ENCODE measurements around the gene RRBP1.
"Not testable (repeated sequence)": the region's sequence is repeated elsewhere in the genome, so short reads cannot be mapped to it uniquely, and the experiment has no call there.

The RRBP1 gene

DNA sequence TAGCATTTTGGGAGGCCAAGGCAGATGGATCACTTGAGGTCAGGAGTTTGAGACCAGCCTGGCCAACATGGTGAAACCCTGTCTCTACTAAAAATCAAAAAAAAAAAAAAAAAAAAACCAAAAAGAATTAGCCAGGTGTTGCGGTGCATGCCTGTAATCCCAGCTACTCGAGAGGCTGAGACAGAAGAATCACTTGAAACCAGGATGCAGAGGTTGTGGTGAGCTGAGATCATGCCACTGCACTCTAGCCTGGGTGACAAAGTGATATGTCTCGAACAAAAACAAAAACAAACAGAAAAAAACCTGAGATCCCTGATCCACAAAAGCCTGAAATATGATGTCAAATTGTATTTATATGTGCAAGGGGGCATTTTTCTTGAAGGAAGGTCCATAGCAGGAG lies 25.9 kb upstream of the RRBP1 start:
- DNase-seq (ENCODE audit: low read depth, low spot score); H3K27me3 ChIP-seq (ENCODE audit: control insufficient read depth, insufficient read depth, low read length); H3K27ac ChIP-seq (ENCODE audit: low read length); H3K9me3 ChIP-seq (ENCODE audit: control insufficient read depth, insufficient read depth, low read length); H3K4me3 ChIP-seq (ENCODE audit: low read length); H3K36me3 ChIP-seq (ENCODE audit: control insufficient read depth, insufficient read depth, low read length); H3K4me1 ChIP-seq (ENCODE audit: control insufficient read depth, insufficient read depth, low read length): not testable (repeated sequence)
- no CpG with 5 or more reads among the region's 3 CpGs for WGBS (ENCODE audit: insufficient coverage, insufficient read length)

DNA sequence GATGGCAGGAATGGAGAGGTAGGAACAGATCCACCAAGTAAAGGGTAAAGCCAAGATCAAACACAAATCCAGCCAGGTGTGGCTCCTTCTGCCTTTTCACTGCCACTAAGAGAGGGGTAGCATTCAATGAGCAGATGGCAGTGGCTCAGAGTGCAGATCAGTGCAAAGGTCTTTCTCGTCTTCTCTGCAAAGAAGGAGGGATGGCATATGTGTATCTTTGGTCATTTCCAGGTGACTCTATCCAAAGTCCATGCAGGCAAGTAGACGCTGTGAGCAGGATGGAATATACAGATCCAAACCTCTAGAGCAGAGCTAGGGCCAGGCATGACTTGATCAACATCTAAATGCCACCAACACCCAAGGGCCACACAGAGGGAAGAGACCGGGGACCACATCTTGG lies 24.6 kb upstream of the RRBP1 start:
- Histone ChIP-seq H3K4me3 (ENCODE audit: low read length) (no peak overlapping the region), H3K4me1 (ENCODE audit: control insufficient read depth, insufficient read depth, low read length) (peaks cover 3% of the 10 kb centered on the region; the same call in 1 of the 2 replicates), H3K9me3 (ENCODE audit: control insufficient read depth, insufficient read depth, low read length) (no peaks in the 10 kb centered on the region), H3K27me3 (ENCODE audit: control insufficient read depth, insufficient read depth, low read length) (no peaks in the 10 kb centered on the region), H3K27ac (ENCODE audit: low read length) (no peak overlapping the region), H3K36me3 (ENCODE audit: control insufficient read depth, insufficient read depth, low read length) (no peaks in the 10 kb centered on the region)
- WGBS (ENCODE audit: insufficient coverage, insufficient read length), result no CpG with 5 or more reads among the region's 3 CpGs
- no peak for DNase-seq (ENCODE audit: low read depth, low spot score)

DNA sequence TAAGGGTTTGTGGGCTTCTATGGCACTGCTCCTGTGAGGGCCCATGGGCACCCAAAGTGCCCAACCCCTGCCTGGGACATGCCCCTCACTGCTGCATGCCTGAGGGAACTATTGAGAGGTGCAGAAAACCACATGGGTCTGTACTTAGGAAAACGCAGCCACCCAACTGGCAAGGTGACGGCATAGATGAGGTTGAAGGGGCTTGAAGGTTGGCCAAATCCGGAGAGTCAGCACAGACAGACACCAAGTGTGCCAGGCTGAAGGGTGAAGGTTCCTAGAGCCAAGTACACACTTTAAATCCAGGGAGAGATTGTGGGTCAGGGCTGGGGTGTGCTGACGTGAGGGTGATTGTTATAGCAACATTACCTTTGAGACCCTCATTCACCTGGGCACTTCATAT lies 23.9 kb upstream of the RRBP1 start:
- no peak for DNase-seq (ENCODE audit: low read depth, low spot score)
- no peak overlapping the region for H3K27ac ChIP-seq (ENCODE audit: low read length)
- H3K4me1 ChIP-seq (ENCODE audit: control insufficient read depth, insufficient read depth, low read length), result 0 out of 2 replicates have a peak, but pooled peaks cover 2% of the 10 kb centered on the region
- no peaks in the 10 kb centered on the region for H3K27me3 ChIP-seq (ENCODE audit: control insufficient read depth, insufficient read depth, low read length)
- H3K4me3 ChIP-seq (ENCODE audit: low read length), result no peak overlapping the region
- no peaks in the 10 kb centered on the region for H3K9me3 ChIP-seq (ENCODE audit: control insufficient read depth, insufficient read depth, low read length)
- no peaks in the 10 kb centered on the region for H3K36me3 ChIP-seq (ENCODE audit: control insufficient read depth, insufficient read depth, low read length)
- no CpG with 5 or more reads among the region's 4 CpGs for WGBS (ENCODE audit: insufficient coverage, insufficient read length)

DNA sequence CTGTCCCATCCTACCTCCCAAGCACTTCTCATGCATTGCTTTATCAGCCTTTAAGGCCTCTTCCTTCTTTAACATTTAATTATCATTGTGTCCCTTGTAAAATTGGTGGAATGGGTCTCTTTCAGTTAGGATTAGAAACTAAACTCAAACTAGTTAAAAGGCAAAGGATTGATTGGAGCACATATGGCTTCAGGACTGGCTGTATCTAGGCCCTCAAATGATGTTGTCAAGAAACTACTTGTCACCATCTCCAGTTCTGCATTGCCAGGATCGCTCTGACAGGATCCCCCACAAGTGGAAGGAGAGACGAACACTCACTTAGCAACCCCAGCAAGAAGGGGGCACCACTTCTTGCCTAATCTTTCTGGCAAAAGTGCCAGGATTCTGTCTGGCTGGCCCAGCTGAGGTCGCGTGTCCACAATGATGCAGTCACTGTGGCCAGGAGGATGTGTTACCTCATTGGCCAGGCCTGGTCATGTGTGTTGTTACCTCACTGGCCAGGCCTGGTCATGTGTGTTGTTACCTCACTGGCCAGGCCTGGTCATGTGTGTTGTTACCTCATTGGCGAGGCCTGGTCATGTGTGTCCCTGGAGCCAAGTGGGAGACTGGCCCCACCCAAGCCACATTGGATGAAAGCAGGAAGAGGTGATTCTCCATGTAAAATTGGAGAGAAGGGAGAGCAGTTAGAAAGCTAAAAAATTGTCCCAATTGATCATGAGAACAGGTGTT lies 22.7 kb upstream of the RRBP1 start:
- Histone ChIP-seq H3K27ac (ENCODE audit: low read length) (no peak overlapping the region), H3K36me3 (ENCODE audit: control insufficient read depth, insufficient read depth, low read length) (no peaks in the 10 kb centered on the region), H3K27me3 (ENCODE audit: control insufficient read depth, insufficient read depth, low read length) (no peaks in the 10 kb centered on the region), H3K9me3 (ENCODE audit: control insufficient read depth, insufficient read depth, low read length) (no peaks in the 10 kb centered on the region), H3K4me1 (ENCODE audit: control insufficient read depth, insufficient read depth, low read length) (no peaks in the 10 kb centered on the region), H3K4me3 (ENCODE audit: low read length) (no peak overlapping the region)
- no peak for DNase-seq (ENCODE audit: low read depth, low spot score)
- WGBS (ENCODE audit: insufficient coverage, insufficient read length), result no CpG with 5 or more reads among the region's 5 CpGs

DNA sequence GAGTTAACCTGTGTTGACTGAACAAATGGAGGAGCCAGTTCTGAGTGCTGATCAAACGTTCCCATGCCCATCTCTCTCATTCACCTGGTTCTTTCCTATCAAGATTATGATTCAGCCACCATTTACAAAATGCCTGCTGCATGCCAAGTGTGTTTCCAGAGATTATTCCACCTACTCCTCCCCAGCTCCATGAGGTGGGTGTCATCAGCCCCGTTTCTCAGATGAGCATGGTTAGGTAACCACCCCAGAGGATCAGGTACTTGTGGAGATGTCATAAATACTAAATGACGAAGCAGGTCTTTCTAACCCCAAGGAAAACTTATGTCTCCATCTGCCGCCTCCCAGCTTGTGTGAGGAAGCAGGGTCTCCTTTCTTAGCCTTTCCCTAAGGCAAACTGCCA lies 19.8 kb upstream of the RRBP1 start:
- WGBS (ENCODE audit: insufficient coverage, insufficient read length), result no CpG with 5 or more reads among the region's 4 CpGs
- no peak for DNase-seq (ENCODE audit: low read depth, low spot score)
- Histone ChIP-seq H3K4me3 (ENCODE audit: low read length) (no peak overlapping the region), H3K36me3 (ENCODE audit: control insufficient read depth, insufficient read depth, low read length) (no peaks in the 10 kb centered on the region), H3K27me3 (ENCODE audit: control insufficient read depth, insufficient read depth, low read length) (no peaks in the 10 kb centered on the region), H3K9me3 (ENCODE audit: control insufficient read depth, insufficient read depth, low read length) (no peaks in the 10 kb centered on the region), H3K4me1 (ENCODE audit: control insufficient read depth, insufficient read depth, low read length) (no peaks in the 10 kb centered on the region), H3K27ac (ENCODE audit: low read length) (no peak overlapping the region)

DNA sequence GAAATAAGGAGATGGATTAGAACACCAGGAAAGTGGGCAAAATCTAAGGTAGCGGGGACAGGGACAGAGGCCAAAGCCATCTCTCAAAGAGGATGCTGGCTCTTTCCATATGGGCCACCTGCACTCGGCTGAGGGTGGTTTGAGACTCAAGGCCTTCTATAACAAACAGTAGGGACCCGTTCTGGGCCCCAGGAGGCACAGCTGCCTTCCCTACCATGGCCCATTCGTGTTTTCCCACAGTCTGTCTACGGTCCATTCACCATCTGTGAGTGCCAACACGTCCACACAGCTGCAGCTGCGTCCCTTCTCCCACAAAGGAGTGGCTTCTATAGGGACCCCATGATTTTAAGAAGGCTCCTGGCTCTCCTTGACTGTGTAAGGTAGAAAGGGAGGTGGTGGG lies 18.6 kb upstream of the RRBP1 start:
- H3K9me3 ChIP-seq (ENCODE audit: control insufficient read depth, insufficient read depth, low read length), result no peaks in the 10 kb centered on the region
- no peaks in the 10 kb centered on the region for H3K36me3 ChIP-seq (ENCODE audit: control insufficient read depth, insufficient read depth, low read length)
- no peak overlapping the region for H3K27ac ChIP-seq (ENCODE audit: low read length)
- H3K4me1 ChIP-seq (ENCODE audit: control insufficient read depth, insufficient read depth, low read length), result no peaks in the 10 kb centered on the region
- no peak for DNase-seq (ENCODE audit: low read depth, low spot score)
- no CpG with 5 or more reads among the region's 7 CpGs for WGBS (ENCODE audit: insufficient coverage, insufficient read length)
- no peak overlapping the region for H3K4me3 ChIP-seq (ENCODE audit: low read length)
- no peaks in the 10 kb centered on the region for H3K27me3 ChIP-seq (ENCODE audit: control insufficient read depth, insufficient read depth, low read length)

DNA sequence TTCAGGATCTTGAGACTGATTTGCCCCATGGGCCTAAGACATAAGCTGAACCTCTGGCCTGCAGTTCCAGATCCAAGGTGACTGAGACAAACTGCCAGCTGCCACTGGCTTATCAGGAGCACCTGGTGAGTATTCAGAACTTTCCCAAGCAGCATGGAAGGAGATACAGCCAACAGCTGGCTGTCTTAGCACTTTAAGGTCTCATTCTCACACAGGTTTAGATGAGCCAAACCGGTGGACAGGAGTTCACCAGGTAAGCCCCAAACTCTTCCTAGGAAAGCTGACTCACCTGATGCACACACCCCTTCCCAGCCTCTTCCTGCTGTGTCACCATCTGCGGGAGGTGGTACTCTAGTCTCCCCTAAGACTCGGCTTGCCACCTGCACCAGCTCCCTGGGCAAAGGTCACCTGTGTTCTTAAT lies 17.9 kb upstream of the RRBP1 start, which contains the start of gene BANF2:
TSS of gene BANF2 (plus strand) at position 36 of the 421 bp plus-strand sequence. CDS start 25,060 bp downstream, outside the sequence.
- no peak within 1 kb of the TSS for H3K27ac ChIP-seq (ENCODE audit: low read length)
- no peaks in the 10 kb centered on the region for H3K9me3 ChIP-seq (ENCODE audit: control insufficient read depth, insufficient read depth, low read length)
- WGBS (ENCODE audit: insufficient coverage, insufficient read length), result no CpG with 5 or more reads among the region's 3 CpGs
- no peak within 1 kb of the TSS for H3K4me3 ChIP-seq (ENCODE audit: low read length)
- H3K4me1 ChIP-seq (ENCODE audit: control insufficient read depth, insufficient read depth, low read length), result no peaks in the 10 kb centered on the region
- no peaks in the 10 kb centered on the region for H3K36me3 ChIP-seq (ENCODE audit: control insufficient read depth, insufficient read depth, low read length)
- no peak for DNase-seq (ENCODE audit: low read depth, low spot score)
- H3K27me3 ChIP-seq (ENCODE audit: control insufficient read depth, insufficient read depth, low read length), result no peaks in the 10 kb centered on the region

DNA sequence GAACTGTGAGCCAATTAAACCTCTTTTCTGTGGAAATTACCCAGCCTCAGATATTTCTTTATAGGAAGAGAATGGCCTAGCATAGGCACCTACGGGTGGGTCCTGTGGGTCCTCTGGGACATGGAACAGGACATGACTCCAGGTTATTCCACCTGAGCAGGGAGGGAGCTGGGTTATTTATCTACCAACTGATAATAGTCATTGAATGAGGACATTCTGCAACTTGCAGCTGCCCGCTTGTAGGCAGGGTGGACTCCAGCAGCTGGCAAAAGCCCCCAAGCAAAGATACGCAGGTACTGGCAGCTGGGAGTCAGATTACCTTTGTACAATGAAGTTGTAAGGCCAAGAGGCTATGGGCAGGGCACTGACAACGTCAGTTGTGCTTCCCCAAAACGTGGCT lies 16.3 kb upstream of the RRBP1 start:
- Histone ChIP-seq H3K36me3 (ENCODE audit: control insufficient read depth, insufficient read depth, low read length) (no peaks in the 10 kb centered on the region), H3K4me1 (ENCODE audit: control insufficient read depth, insufficient read depth, low read length) (no peaks in the 10 kb centered on the region), H3K27ac (ENCODE audit: low read length) (no peak overlapping the region), H3K27me3 (ENCODE audit: control insufficient read depth, insufficient read depth, low read length) (no peaks in the 10 kb centered on the region), H3K4me3 (ENCODE audit: low read length) (no peak overlapping the region), H3K9me3 (ENCODE audit: control insufficient read depth, insufficient read depth, low read length) (no peaks in the 10 kb centered on the region)
- WGBS (ENCODE audit: insufficient coverage, insufficient read length), result no CpG with 5 or more reads among the region's 5 CpGs
- no peak for DNase-seq (ENCODE audit: low read depth, low spot score)

DNA sequence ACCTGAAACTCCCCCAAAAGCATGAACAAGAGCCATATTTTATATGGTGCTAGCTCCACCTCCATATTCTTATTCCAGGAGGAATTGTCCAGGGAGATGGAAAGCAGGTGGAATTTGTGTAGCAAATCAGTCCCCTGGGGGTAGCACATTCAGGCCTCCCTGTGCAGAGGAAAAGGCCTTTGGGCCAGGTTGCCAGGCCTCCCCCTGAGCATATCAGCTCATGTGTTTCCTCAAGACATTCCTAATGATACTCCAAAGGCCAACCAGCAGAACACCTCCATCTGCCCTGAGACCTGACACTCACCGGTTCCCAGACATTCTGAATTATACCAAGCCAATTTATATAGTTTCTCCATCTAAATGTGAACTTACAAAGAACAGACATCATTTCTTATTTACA lies 15.1 kb upstream of the RRBP1 start:
- no CpG with 5 or more reads among the region's 1 CpG for WGBS (ENCODE audit: insufficient coverage, insufficient read length)
- H3K9me3 ChIP-seq (ENCODE audit: control insufficient read depth, insufficient read depth, low read length), result no peaks in the 10 kb centered on the region

DNA sequence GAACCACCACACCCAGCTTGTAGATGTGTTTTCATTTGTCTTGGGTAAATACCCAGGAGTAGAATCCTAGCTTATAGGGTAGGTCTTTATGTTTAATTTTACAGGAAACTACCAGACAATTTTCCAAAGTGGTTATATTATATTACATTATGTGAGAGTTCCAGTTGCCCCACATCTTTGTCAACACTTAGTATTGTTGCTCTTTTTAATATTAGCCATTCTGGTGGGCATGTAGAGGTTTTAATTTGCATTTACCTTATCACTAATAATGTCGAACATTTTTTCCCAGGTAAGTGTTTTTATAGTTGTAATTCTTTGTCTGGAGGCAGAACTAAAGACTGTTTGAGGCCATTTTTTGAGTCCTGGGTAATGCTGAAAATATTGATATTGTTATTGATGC lies 14.2 kb upstream of the RRBP1 start:
- DNase-seq (ENCODE audit: low read depth, low spot score), result no peak
- Histone ChIP-seq H3K4me1 (ENCODE audit: control insufficient read depth, insufficient read depth, low read length) (no peaks in the 10 kb centered on the region), H3K36me3 (ENCODE audit: control insufficient read depth, insufficient read depth, low read length) (no peaks in the 10 kb centered on the region), H3K27me3 (ENCODE audit: control insufficient read depth, insufficient read depth, low read length) (no peaks in the 10 kb centered on the region), H3K27ac (ENCODE audit: low read length) (no peak overlapping the region), H3K9me3 (ENCODE audit: control insufficient read depth, insufficient read depth, low read length) (no peaks in the 10 kb centered on the region), H3K4me3 (ENCODE audit: low read length) (no peak overlapping the region)
- WGBS (ENCODE audit: insufficient coverage, insufficient read length), result no CpG with 5 or more reads among the region's 1 CpG

More for the DNA sequence above, 15.1 kb upstream of the RRBP1 start:
- Histone ChIP-seq H3K36me3 (ENCODE audit: control insufficient read depth, insufficient read depth, low read length) (no peaks in the 10 kb centered on the region), H3K4me3 (ENCODE audit: low read length) (no peak overlapping the region), H3K27me3 (ENCODE audit: control insufficient read depth, insufficient read depth, low read length) (no peaks in the 10 kb centered on the region), H3K27ac (ENCODE audit: low read length) (no peak overlapping the region), H3K4me1 (ENCODE audit: control insufficient read depth, insufficient read depth, low read length) (no peaks in the 10 kb centered on the region)
- no peak for DNase-seq (ENCODE audit: low read depth, low spot score)

DNA sequence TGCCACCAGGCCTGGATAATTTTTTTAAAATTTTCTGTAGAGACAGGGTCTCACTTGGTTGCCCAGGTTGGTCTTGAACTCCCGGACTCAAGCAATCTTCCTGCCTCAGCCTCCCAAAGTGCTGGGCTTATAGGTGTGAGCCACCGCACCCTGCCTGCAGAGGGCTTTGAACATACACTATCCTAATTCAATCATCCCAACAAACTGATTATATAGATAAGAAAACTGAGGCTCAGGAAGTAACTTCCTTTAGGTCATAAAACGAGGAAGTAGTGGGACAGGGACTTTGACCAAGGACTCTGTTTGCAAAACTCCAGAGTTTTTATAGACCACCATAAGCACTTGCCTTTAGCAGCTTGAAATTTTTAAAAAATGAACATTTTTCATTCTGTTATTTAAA lies 12.7 kb upstream of the RRBP1 start:
- no peak overlapping the region for H3K27ac ChIP-seq (ENCODE audit: low read length)
- no peaks in the 10 kb centered on the region for H3K36me3 ChIP-seq (ENCODE audit: control insufficient read depth, insufficient read depth, low read length)
- no peaks in the 10 kb centered on the region for H3K4me1 ChIP-seq (ENCODE audit: control insufficient read depth, insufficient read depth, low read length)
- WGBS (ENCODE audit: insufficient coverage, insufficient read length), result no CpG with 5 or more reads among the region's 3 CpGs
- H3K27me3 ChIP-seq (ENCODE audit: control insufficient read depth, insufficient read depth, low read length), result no peaks in the 10 kb centered on the region
- H3K4me3 ChIP-seq (ENCODE audit: low read length), result no peak overlapping the region
- no peak for DNase-seq (ENCODE audit: low read depth, low spot score)
- no peaks in the 10 kb centered on the region for H3K9me3 ChIP-seq (ENCODE audit: control insufficient read depth, insufficient read depth, low read length)
